H1 (cell line): ENCODE data around the gene PRKAR2B. TPM values are rescaled to one million over a fixed set of nuclear protein-coding genes. Genes with fewer than 3 reads are reported as not detected.

ENCODE experiments used
- CTCF ChIA-PET: fragments of 300-600 bp; sonication (Branson Sonifier 250); formaldehyde crosslinking; loops from one replicate; lab custom pipeline; 2021; ENCODE audit not compliant: partially characterized antibody; lab: Charles Lee
- POLR2A ChIA-PET: fragments of 300-600 bp; sonication (Branson Sonifier 250); formaldehyde crosslinking; loops from one replicate; lab custom pipeline; 2021; ENCODE audit warnings: inconsistent platforms; ENCODE audit not compliant: partially characterized antibody; lab: Charles Lee
- DNase-seq, 2 experiments: peaks; one replicate each; pipeline versions ENCODE4 v3.0.0 to v3.0.0-alpha.2; 2010 to 2022; ENCODE audit warnings: low spot score in 2 of 2, low read depth in 1 of 2, mixed read lengths in 1 of 2
- FAIRE-seq: peaks from 2 replicates; lab custom pipeline; 2011; peaks lifted over from hg19 to GRCh38; lab: Jason Lieb, UNC
- H2AFZ ChIP-seq: 2 replicates; pipeline ENCODE4 v1.8.1; 2012; ENCODE audit warnings: low read length, inconsistent platforms
- H2AK5ac ChIP-seq: 2 replicates; pipeline ENCODE4 v1.6.1; 2013; ENCODE audit warnings: low read depth, low read length
- H2BK120ac ChIP-seq: replicated peaks from 2 replicates; pipeline ENCODE3; 2013; ENCODE audit warnings: low read depth, low read length, inconsistent platforms
- H2BK12ac ChIP-seq: 2 replicates; pipeline ENCODE4 v1.6.1; 2013; ENCODE audit warnings: low read depth, low read length
- H2BK15ac ChIP-seq: 2 replicates; pipeline ENCODE4 v1.6.1; 2013; ENCODE audit warnings: low read length
- H2BK20ac ChIP-seq: 2 replicates; pipeline ENCODE4 v1.6.1; 2013; ENCODE audit warnings: low read length
- H2BK5ac ChIP-seq: 2 replicates; pipeline ENCODE4 v1.6.1; 2013; ENCODE audit warnings: low read depth, low read length
- H3K14ac ChIP-seq: 2 replicates; pipeline ENCODE4 v1.6.1; 2013; ENCODE audit warnings: inconsistent platforms; ENCODE audit not compliant: insufficient read length
- H3K18ac ChIP-seq: 2 replicates; pipeline ENCODE4 v1.6.1; 2013; ENCODE audit warnings: low read length; ENCODE audit errors: extremely low read depth
- H3K23ac ChIP-seq: 2 replicates; pipeline ENCODE4 v1.6.1; 2013; ENCODE audit warnings: inconsistent platforms; ENCODE audit not compliant: insufficient read length
- H3K23me2 ChIP-seq: 2 replicates; pipeline ENCODE4 v1.6.1; 2013; ENCODE audit warnings: low read depth, low read length
- H3K27ac ChIP-seq: 2 replicates; pipeline ENCODE4 v1.6.1; 2011; ENCODE audit warnings: low read depth, low read length, inconsistent platforms
- H3K27me3 ChIP-seq, 4 experiments: replicated peaks in 1 of 4; 1 replicate in 1 of 4; 2 replicates in 3 of 4; pipeline versions ENCODE4 v1.6.1 to v1.8.1; 2011 to 2013; ENCODE audit warnings: low read length in 3 of 4, mild to moderate bottlenecking in 3 of 4, inconsistent platforms in 2 of 4, mixed read lengths in 2 of 4, moderate library complexity in 1 of 4; ENCODE audit not compliant: control insufficient read depth in 3 of 4, insufficient read depth in 3 of 4; ENCODE audit errors: extremely low read depth in 1 of 4
- H3K36me3 ChIP-seq, 4 experiments: 2 replicates each; pipeline versions ENCODE4 v1.6.1 to v1.8.1; 2011 to 2013; ENCODE audit warnings: mild to moderate bottlenecking in 4 of 4, low read length in 3 of 4, moderate library complexity in 2 of 4, control low read depth in 1 of 4, inconsistent platforms in 1 of 4; ENCODE audit not compliant: insufficient read depth in 4 of 4, control insufficient read depth in 2 of 4
- H3K4ac ChIP-seq: replicated peaks from 2 replicates; pipeline ENCODE3; 2013; ENCODE audit warnings: low read length, low read depth, mixed read lengths, inconsistent platforms; ENCODE audit not compliant: insufficient read length
- H3K4me1 ChIP-seq, 4 experiments: replicated peaks in 1 of 4; 1 replicate in 1 of 4; 2 replicates in 3 of 4; pipeline versions ENCODE4 v1.6.1 to v1.8.1; 2011 to 2013; ENCODE audit warnings: low read length in 3 of 4, inconsistent platforms in 2 of 4, mixed read lengths in 1 of 4; ENCODE audit not compliant: insufficient read depth in 4 of 4, control insufficient read depth in 3 of 4
- H3K4me2 ChIP-seq, 2 experiments: 2 replicates each; pipeline versions ENCODE4 v1.6.1 to v1.8.1; 2011 to 2013; ENCODE audit warnings: low read depth in 2 of 2, low read length in 2 of 2, control low read depth in 1 of 2, inconsistent platforms in 1 of 2, mild to moderate bottlenecking in 1 of 2; ENCODE audit not compliant: insufficient read depth in 1 of 2
- H3K4me3 ChIP-seq, 4 experiments: fragments of 200-600, 300-600 bp in 1 of 4; sonication (generic), shearing (Covaris generic), sonication (Bioruptor Twin) in 1 of 4; 2 replicates each; pipeline versions ENCODE4 v1.5.1 to v1.8.1; 2011 to 2016; ENCODE audit warnings: low read length in 4 of 4, low read depth in 3 of 4, control low read depth in 2 of 4, inconsistent platforms in 2 of 4, mild to moderate bottlenecking in 2 of 4, mixed read lengths in 1 of 4, moderate library complexity in 1 of 4; ENCODE audit not compliant: insufficient read depth in 2 of 4; ENCODE audit errors: extremely low read depth in 1 of 4
- H3K56ac ChIP-seq: replicated peaks from 2 replicates; pipeline ENCODE3; 2013; ENCODE audit warnings: low read depth, mild to moderate bottlenecking, mixed read lengths, low read length, inconsistent platforms; ENCODE audit not compliant: insufficient read length
- H3K79me1 ChIP-seq: 2 replicates; pipeline ENCODE4 v1.6.1; 2013; ENCODE audit warnings: low read depth, low read length, control low read depth
- H3K79me2 ChIP-seq, 2 experiments: 2 replicates each; pipeline versions ENCODE4 v1.6.1 to v1.8.1; 2012 to 2013; ENCODE audit warnings: low read length in 2 of 2, mild to moderate bottlenecking in 2 of 2, inconsistent platforms in 1 of 2; ENCODE audit not compliant: insufficient read depth in 2 of 2, control insufficient read depth in 1 of 2
- H3K9ac ChIP-seq, 4 experiments: replicated peaks in 1 of 4; 1 replicate in 1 of 4; 2 replicates in 3 of 4; pipeline versions ENCODE4 v1.6.1 to v1.8.1; 2011 to 2013; ENCODE audit warnings: low read depth in 3 of 4, low read length in 3 of 4, control low read depth in 2 of 4, mild to moderate bottlenecking in 2 of 4, moderate library complexity in 2 of 4, inconsistent platforms in 1 of 4; ENCODE audit errors: extremely low read depth in 1 of 4
- H3K9me3 ChIP-seq, 2 experiments: 2 replicates each; pipeline versions ENCODE4 v1.6.1 to v1.8.1; 2012 to 2013; ENCODE audit warnings: mild to moderate bottlenecking in 2 of 2, moderate library complexity in 2 of 2, control low read depth in 1 of 2, inconsistent platforms in 1 of 2, low read depth in 1 of 2, low read length in 1 of 2, mixed read lengths in 1 of 2; ENCODE audit not compliant: insufficient read depth in 2 of 2
- H4K20me1 ChIP-seq, 2 experiments: replicated peaks in 1 of 2; 2 replicates each; pipeline versions ENCODE3 to v1.8.1; 2011 to 2013; ENCODE audit warnings: inconsistent platforms in 2 of 2, low read length in 2 of 2, mild to moderate bottlenecking in 1 of 2; ENCODE audit not compliant: insufficient read depth in 2 of 2, control insufficient read depth in 1 of 2
- H4K5ac ChIP-seq: 2 replicates; pipeline ENCODE4 v1.6.1; 2013; ENCODE audit warnings: low read length, low read depth, mixed read lengths, inconsistent platforms; ENCODE audit not compliant: insufficient read length
- H4K8ac ChIP-seq: 2 replicates; pipeline ENCODE4 v1.8.0; 2013; ENCODE audit warnings: mild to moderate bottlenecking, moderate library complexity, low read length, inconsistent platforms; ENCODE audit not compliant: insufficient read depth; ENCODE audit errors: extremely low read depth
- H4K91ac ChIP-seq: replicated peaks from 2 replicates; pipeline ENCODE3; 2013; ENCODE audit warnings: low read length, mixed read lengths, inconsistent platforms; ENCODE audit not compliant: insufficient read length
- GABPA ChIP-seq: IDR thresholded peaks from 2 replicates; pipeline ENCODE4 v1.6.1; 2011; ENCODE audit warnings: mild to moderate bottlenecking, low read length, moderate library complexity, borderline replicate concordance; ENCODE audit not compliant: insufficient read depth
- KDM5A ChIP-seq: fragments of 200-600 bp; IDR thresholded peaks from 2 replicates; pipeline ENCODE4 v1.7.1; 2012; ENCODE audit warnings: mild to moderate bottlenecking, low read length, inconsistent platforms, mixed read lengths
- RFX5 ChIP-seq: IDR thresholded peaks from 2 replicates; pipeline ENCODE4 v1.6.1; 2011; ENCODE audit warnings: low read depth, low read length, improper control_type of control experiment, borderline replicate concordance
- WGBS, 2 experiments: shearing (Covaris generic) in 1 of 2; methylation state at CpG; one replicate each; pipeline versions ENCODE4 v1.1.6 to v1.1.7; 2013 to 2015; ENCODE audit warnings: low lambda C conversion rate in 2 of 2, mixed read lengths in 2 of 2, inconsistent platforms in 1 of 2, low coverage in 1 of 2, missing lambda C conversion rate in 1 of 2; ENCODE audit not compliant: insufficient replicate concordance in 2 of 2, insufficient coverage in 1 of 2, insufficient read length in 1 of 2; ENCODE audit errors: extremely low coverage in 1 of 2, missing lambda C conversion rate in 1 of 2; 5-methylcytosine and 5-hydroxymethylcytosine counted together
- polyA plus RNA-seq, 7 experiments: library from polyadenylated mRNA; depleted of rRNA in 3 of 7; stranded (reverse) in 5 of 7; unstranded in 2 of 7; fragments of >200 nt in 5 of 7; fragments of 200-250 nt in 2 of 7; gene quantifications; 1 replicate in 5 of 7; 2 replicates in 1 of 7; 4 replicates in 1 of 7; pipeline versions ENCODE4 v1.2.1 to v1.2.3, GENCODE V29; 2011 to 2013; ENCODE audit warnings: missing spikeins in 2 of 7, mixed read lengths in 2 of 7
- total RNA-seq: library from RNA; stranded (reverse); fragmentation: NEBNext Ultra II Directional; extraction: Animal tissue kit (Norgen Biotek cat#: 25700); gene quantifications from 2 replicates; pipeline ENCODE4 v1.2.1, GENCODE V29; 2021

Gene PRKAR2B
- total and polyA plus RNA-seq, 2 of the 8 experiments (the other 6 are each of a cell fraction or from before 2014, with no cell fraction given): 10.4 to 37.0 TPM

GRCh38 chr7:107048783-107049418 is 4.4 kb downstream of the PRKAR2B start:
- DNase-seq (no peak), FAIRE-seq (no peak)
- no peak overlapping the region for H2BK12ac ChIP-seq
- H4K5ac ChIP-seq: no peak overlapping the region
- no peak overlapping the region for H3K14ac ChIP-seq
- H3K4me2 ChIP-seq: no peak overlapping the region
- no peak overlapping the region for H4K91ac ChIP-seq
- no peak overlapping the region for H2BK5ac ChIP-seq
- no peak overlapping the region for H2BK120ac ChIP-seq
- H3K27ac ChIP-seq: no peak overlapping the region
- no peak overlapping the region for H3K18ac ChIP-seq
- no peak overlapping the region for H3K56ac ChIP-seq
- peaks cover 0 to 67% of the 10 kb centered on the region in 2 experiments; a peak in 3 of 4 replicates for H3K79me2 ChIP-seq
- no peak overlapping the region for H2BK15ac ChIP-seq
- H2AK5ac ChIP-seq: no peak overlapping the region
- no peak for TF ChIP-seq KDM5A
- TF ChIP-seq GABPA: no peak
- no peak for TF ChIP-seq RFX5
- TF ChIP-seq, all 59 proteins: peak for 0
- peaks cover 2 to 7% (median 6%) of the 10 kb centered on the region in 4 experiments; a peak in 5 of 7 replicates for H3K4me1 ChIP-seq
- H3K79me1 ChIP-seq: no peaks in the 10 kb centered on the region
- H3K9ac ChIP-seq: no peak overlapping the region
- CTCF ChIA-PET: interaction anchor here (0.7 to 4.8 kb wide), 29 partner anchors 9 to 460 kb away, joined by 3 to 40 read pairs (median 5); partner anchors contain the start of gene HBP1
- H2BK20ac ChIP-seq: no peak overlapping the region
- POLR2A ChIA-PET: no interaction called here
- H3K23me2 ChIP-seq: peaks cover 7% of the 10 kb centered on the region
- no peaks in the 10 kb centered on the region for H3K9me3 ChIP-seq
- H3K4ac ChIP-seq: no peak overlapping the region
- no peaks in the 10 kb centered on the region for H3K36me3 ChIP-seq
- peaks cover 0 to 2% of the 10 kb centered on the region in 2 experiments for H4K20me1 ChIP-seq
- no peak overlapping the region for H3K4me3 ChIP-seq
- no peaks in the 10 kb centered on the region for H3K27me3 ChIP-seq
- no peak overlapping the region for H3K23ac ChIP-seq
- H2AFZ ChIP-seq: no peak overlapping the region
- 90% methylated on average over 4 of the region's 4 CpGs; no CpG with 5 or more reads in 1 of the 2 experiments for WGBS, 2 experiments
- H4K8ac ChIP-seq: no peak overlapping the region
